Breast epithelium (tissue), 4 donors: ENCODE data around the gene PARM1. TPM values are rescaled to one million over a fixed set of nuclear protein-coding genes. Genes with fewer than 3 reads are reported as not detected.

Source experiments
- DNase-seq, 2 donors: peaks; one replicate each; pipeline ENCODE4 v3.0.0-alpha.2; 2019; ENCODE audit warnings: low spot score in 2 of 2
- H3K27ac ChIP-seq, 2 donors: fragments of 200-600 bp; sonication (generic) in 1 of 2; one replicate each; pipeline ENCODE4 v1.5.1; 2016 to 2019; ENCODE audit warnings: mild to moderate bottlenecking in 1 of 2
- H3K27me3 ChIP-seq, 2 donors: fragments of 200-600 bp; sonication (generic) in 1 of 2; one replicate each; pipeline versions ENCODE4 v1.5.1 to v1.6.0; 2017 to 2019; ENCODE audit warnings: control low read depth in 1 of 2, mild to moderate bottlenecking in 1 of 2
- H3K36me3 ChIP-seq: fragments of 200-600 bp; one replicate; pipeline ENCODE4 v1.5.1; 2019
- H3K4me1 ChIP-seq, 2 donors: fragments of 200-600 bp; sonication (generic); one replicate each; pipeline ENCODE4 v1.5.1; 2016 to 2019; ENCODE audit warnings: control low read depth in 1 of 2
- H3K4me3 ChIP-seq, 3 donors: fragments of 200-600 bp; sonication (generic); 1 replicate in 2 of 3; 2 replicates in 1 of 3; pipeline ENCODE4 v1.5.1; 2016 to 2019; ENCODE audit warnings: mild to moderate bottlenecking in 3 of 3, moderate library complexity in 2 of 3
- H3K9me3 ChIP-seq, 2 donors: fragments of 200-600 bp; sonication (generic) in 1 of 2; one replicate each; pipeline ENCODE4 v1.5.1; 2016 to 2019; ENCODE audit warnings: control low read depth in 1 of 2
- POLR2A ChIP-seq: fragments of 450-650 bp; IDR thresholded peaks from one replicate; pipeline ENCODE4 v1.6.1; 2016; ENCODE audit warnings: antibody characterized with exemption, mild to moderate bottlenecking, moderate library complexity
- POLR2AphosphoS5 ChIP-seq, 3 donors: sonication (generic); formaldehyde crosslinking; IDR thresholded peaks; one replicate each; pipeline ENCODE4 v1.6.1; 2017; ENCODE audit warnings: antibody characterized with exemption in 3 of 3
- intact Hi-C: fragments of 100-400 bp; cut with DNase I; formaldehyde crosslinking; loops from one replicate; pipeline ENCODE4 v1.15.1; 2023; ENCODE audit warnings: low total_unique reads
- total RNA-seq, 3 donors: library from RNA; depleted of rRNA; stranded (reverse); fragments of >200 nt; gene quantifications; one replicate each; pipeline ENCODE4 v1.1.0, GENCODE V29; 2016
- TF ChIP-seq, protein P1 (sequence below), 3 donors: fragments of 450-650 bp; IDR thresholded peaks; one replicate each; pipeline ENCODE4 v1.5.1; 2016 to 2017; ENCODE audit warnings: antibody characterized with exemption in 3 of 3, mild to moderate bottlenecking in 3 of 3, moderate library complexity in 3 of 3

PARM1 gene
- total RNA-seq, 3 donors from 2014 or later, result 12.1 to 41.1 (median 18.0) TPM

DNA sequence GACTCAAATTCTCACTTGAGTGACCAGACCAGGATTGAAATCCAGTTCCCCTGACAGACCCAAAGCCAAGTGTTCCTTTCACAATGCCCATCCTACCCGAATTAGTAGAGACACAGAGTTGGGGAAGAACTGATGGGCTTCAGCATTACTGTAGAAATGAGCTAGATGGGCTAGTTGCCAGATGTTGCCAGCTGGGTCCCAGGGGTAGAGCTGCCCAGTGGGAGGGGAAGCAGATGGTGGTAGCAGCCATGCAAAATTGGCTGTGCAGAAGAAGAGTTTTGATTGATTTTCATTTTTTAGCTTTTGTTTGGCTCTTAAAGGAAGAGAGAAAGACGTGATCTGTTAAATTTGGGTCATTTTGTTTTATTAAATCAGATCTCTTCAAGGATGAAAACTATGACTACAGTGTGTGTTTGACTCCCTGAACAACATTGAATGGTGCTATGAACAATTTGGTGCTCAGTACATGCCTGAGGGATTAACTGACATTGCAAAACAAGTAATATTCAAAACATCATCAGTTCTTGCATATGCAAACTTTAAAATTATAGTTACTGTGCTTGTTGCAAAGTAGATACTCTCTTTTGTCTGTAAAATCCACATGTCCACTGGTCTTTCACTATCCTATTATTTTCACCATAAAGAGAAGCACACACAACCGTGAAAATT lies 86.0 kb downstream of the PARM1 start:
- no peaks in the 10 kb centered on the region for H3K36me3 ChIP-seq
- no peak for DNase-seq
- H3K27me3 ChIP-seq, result no peaks in the 10 kb centered on the region
- TF ChIP-seq POLR2A (no peak), POLR2AphosphoS5 (IDR thresholded peaks at IDR 0.05) (no peak)
- H3K9me3 ChIP-seq, result no peaks in the 10 kb centered on the region
- H3K27ac ChIP-seq, result no peak overlapping the region
- intact Hi-C loops, result no loop called here
- H3K4me3 ChIP-seq, result no peak overlapping the region
- H3K4me1 ChIP-seq, result no peaks in the 10 kb centered on the region

DNA sequence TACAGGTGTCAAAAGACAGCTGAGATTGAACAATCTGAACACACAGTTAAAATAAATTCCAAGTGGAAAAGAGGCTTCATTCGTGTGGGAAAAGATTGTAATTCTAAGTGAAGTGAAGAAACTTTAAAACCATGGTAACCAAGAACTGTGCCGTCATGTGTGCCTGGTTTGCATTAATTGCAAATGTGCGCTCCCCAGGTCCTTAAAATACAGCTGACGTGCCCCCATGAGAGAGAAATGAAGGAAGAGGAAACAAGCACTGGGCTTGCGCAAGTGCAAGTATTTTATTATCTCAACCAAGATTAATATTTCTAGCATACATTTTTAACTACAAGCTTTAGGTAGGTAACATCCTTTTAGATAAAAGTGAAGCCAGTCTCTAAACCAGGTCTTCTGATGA lies 92.5 kb downstream of the PARM1 start:
- H3K9me3 ChIP-seq, result no peaks in the 10 kb centered on the region
- H3K4me1 ChIP-seq, result no peaks in the 10 kb centered on the region
- H3K27me3 ChIP-seq, result no peaks in the 10 kb centered on the region
- TF ChIP-seq, protein P1, sequence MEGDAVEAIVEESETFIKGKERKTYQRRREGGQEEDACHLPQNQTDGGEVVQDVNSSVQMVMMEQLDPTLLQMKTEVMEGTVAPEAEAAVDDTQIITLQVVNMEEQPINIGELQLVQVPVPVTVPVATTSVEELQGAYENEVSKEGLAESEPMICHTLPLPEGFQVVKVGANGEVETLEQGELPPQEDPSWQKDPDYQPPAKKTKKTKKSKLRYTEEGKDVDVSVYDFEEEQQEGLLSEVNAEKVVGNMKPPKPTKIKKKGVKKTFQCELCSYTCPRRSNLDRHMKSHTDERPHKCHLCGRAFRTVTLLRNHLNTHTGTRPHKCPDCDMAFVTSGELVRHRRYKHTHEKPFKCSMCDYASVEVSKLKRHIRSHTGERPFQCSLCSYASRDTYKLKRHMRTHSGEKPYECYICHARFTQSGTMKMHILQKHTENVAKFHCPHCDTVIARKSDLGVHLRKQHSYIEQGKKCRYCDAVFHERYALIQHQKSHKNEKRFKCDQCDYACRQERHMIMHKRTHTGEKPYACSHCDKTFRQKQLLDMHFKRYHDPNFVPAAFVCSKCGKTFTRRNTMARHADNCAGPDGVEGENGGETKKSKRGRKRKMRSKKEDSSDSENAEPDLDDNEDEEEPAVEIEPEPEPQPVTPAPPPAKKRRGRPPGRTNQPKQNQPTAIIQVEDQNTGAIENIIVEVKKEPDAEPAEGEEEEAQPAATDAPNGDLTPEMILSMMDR (IDR thresholded peaks at IDR 0.05), result no peak
- TF ChIP-seq POLR2AphosphoS5 (IDR thresholded peaks at IDR 0.05), result no peak
- TF ChIP-seq POLR2A, result no peak
- no peaks in the 10 kb centered on the region for H3K36me3 ChIP-seq
- H3K4me3 ChIP-seq, result no peak overlapping the region
- intact Hi-C loops, result no loop called here
- H3K27ac ChIP-seq, result no peak overlapping the region
- no peak for DNase-seq

DNA sequence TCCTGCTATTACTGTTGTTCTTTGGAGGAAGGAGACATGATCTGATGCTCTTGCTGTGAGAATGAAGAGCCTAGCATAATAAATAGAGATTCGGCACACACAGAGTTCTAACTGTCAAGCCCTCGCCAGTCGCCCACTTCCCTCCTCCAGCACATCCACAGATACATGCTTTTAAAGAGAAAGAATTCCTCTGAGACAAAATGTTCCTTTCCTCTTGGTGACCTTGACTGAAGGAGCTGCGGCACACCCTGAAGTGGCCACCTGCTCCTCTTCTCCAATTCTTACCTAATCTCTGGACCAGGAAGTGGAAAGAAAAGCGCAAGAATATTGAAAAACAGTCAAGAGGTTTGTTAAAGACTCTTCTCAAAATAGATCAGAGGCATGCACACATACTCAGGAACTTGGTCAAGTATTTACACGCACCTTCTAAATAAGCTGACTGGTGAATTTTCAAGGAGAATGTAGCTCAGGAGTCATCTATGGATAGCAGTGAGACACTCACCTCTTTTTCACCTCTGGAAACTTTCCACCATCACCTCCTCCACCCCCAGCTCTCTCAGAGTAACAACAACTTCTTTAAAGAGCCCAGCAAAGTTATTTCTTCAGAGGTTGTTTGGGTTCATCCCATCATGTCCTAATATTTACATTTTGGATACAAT lies 95.4 kb downstream of the PARM1 start:
- no peaks in the 10 kb centered on the region for H3K4me1 ChIP-seq
- H3K27me3 ChIP-seq, result no peaks in the 10 kb centered on the region
- no peak overlapping the region for H3K27ac ChIP-seq
- no peak for DNase-seq
- no peaks in the 10 kb centered on the region for H3K36me3 ChIP-seq
- H3K4me3 ChIP-seq, result no peak overlapping the region
- no peaks in the 10 kb centered on the region for H3K9me3 ChIP-seq
- TF ChIP-seq POLR2A, result no peak
- TF ChIP-seq, protein P1 (IDR thresholded peaks at IDR 0.05), result no peak
- no peak for TF ChIP-seq POLR2AphosphoS5 (IDR thresholded peaks at IDR 0.05)
- intact Hi-C loops, result no loop called here

DNA sequence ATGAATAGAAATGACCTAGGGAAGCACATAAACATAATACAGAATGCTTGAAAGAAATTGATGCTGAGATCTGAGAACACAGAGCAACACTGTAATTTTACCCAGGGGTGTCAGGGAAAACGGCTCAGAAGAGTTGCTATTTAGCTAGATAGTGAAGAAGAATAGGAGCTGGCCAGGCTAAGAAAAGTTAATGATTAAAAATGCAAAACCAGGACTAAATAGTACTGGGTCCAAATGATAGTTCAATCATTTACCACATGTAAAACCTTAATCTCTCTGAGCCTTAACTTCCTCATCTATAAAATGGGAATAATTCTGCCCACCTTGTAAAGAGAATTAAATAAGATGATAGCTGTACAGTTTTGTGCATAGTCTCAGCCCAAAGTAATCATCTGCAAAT lies 97.1 kb downstream of the PARM1 start:
- Histone ChIP-seq H3K4me1 (no peaks in the 10 kb centered on the region), H3K27me3 (no peaks in the 10 kb centered on the region), H3K4me3 (no peak overlapping the region), H3K9me3 (no peaks in the 10 kb centered on the region), H3K27ac (no peak overlapping the region), H3K36me3 (no peaks in the 10 kb centered on the region)
- TF ChIP-seq, protein P1 (IDR thresholded peaks at IDR 0.05), result no peak
- TF ChIP-seq POLR2AphosphoS5 (IDR thresholded peaks at IDR 0.05) (no peak), POLR2A (no peak)
- intact Hi-C loops, result no loop called here
- DNase-seq, result no peak

DNA sequence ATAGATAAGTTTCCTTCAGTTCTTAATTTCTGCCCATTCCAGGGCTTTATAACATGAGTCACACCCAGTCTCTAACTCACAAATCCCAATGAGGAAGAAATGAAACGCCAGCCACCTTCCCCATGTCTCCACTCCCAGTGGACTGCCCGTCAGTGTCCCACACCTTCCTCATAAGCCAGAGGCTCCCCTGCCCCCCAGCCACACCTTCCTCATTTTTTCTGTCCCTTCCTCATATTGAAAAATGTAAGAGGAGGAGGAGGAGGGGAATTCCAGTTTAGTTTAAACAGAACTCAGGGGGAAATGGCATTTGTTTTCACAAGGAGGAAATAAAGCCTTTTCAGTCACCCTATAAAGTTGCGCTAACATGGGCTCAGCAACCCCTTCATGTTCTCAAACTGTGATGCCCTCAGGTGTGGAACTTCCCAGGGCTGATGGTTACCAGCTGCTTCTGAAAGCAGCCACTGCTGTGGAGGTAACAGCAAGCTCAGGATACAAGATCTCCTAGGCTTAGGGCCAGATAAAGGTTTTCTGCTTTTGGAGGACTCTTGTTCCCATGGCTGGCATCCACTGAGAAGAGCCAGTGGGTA lies 97.8 kb downstream of the PARM1 start:
- Histone ChIP-seq H3K36me3 (no peaks in the 10 kb centered on the region), H3K4me1 (no peaks in the 10 kb centered on the region), H3K9me3 (no peaks in the 10 kb centered on the region), H3K4me3 (no peak overlapping the region), H3K27me3 (no peaks in the 10 kb centered on the region), H3K27ac (no peak overlapping the region)
- TF ChIP-seq POLR2AphosphoS5 (IDR thresholded peaks at IDR 0.05) (no peak), POLR2A (no peak)
- TF ChIP-seq, protein P1 (IDR thresholded peaks at IDR 0.05), result no peak
- no peak for DNase-seq
- intact Hi-C loops, result no loop called here
